NT2/D1 (cell line): ENCODE measurements around the gene LRIT1.
A peak's percentile ranks its signal among the peaks of the same experiment; 100 is the strongest.

ENCODE experiments used
- DNase-seq: peaks from one replicate; pipeline ENCODE4 v3.0.0-alpha.2; 2011; ENCODE audit warnings: low read depth, low spot score
- H3K27me3 ChIP-seq: 2 replicates; pipeline ENCODE4 v1.6.0; 2011; ENCODE audit warnings: mild to moderate bottlenecking; ENCODE audit not compliant: insufficient read length, insufficient read depth
- H3K36me3 ChIP-seq: 2 replicates; pipeline ENCODE4 v1.6.1; 2011; ENCODE audit warnings: mild to moderate bottlenecking, low read length, mixed read lengths; ENCODE audit not compliant: insufficient read depth, insufficient read length
- H3K4me1 ChIP-seq: 2 replicates; pipeline ENCODE4 v1.5.1; 2011; ENCODE audit not compliant: insufficient read depth, insufficient read length
- H3K4me3 ChIP-seq: 2 replicates; pipeline ENCODE4 v1.5.1; 2011; ENCODE audit warnings: low read depth; ENCODE audit not compliant: insufficient read length
- H3K9ac ChIP-seq: 2 replicates; pipeline ENCODE4 v1.6.0; 2011; ENCODE audit warnings: low read depth; ENCODE audit not compliant: insufficient read length
- H3K9me3 ChIP-seq: 2 replicates; pipeline ENCODE4 v1.5.1; 2011; ENCODE audit warnings: mild to moderate bottlenecking, low read length; ENCODE audit not compliant: insufficient read depth
- SUZ12 ChIP-seq: IDR thresholded peaks from 2 replicates; pipeline ENCODE4 v1.6.1; 2011; ENCODE audit not compliant: insufficient read length, insufficient read depth; ENCODE audit errors: extremely low read depth
- YY1 ChIP-seq: IDR thresholded peaks from 2 replicates; pipeline ENCODE4 v1.6.1; 2011; ENCODE audit not compliant: insufficient read length, insufficient read depth
- ZNF274 ChIP-seq: IDR thresholded peaks from 2 replicates; pipeline ENCODE4 v1.6.1; 2011; ENCODE audit warnings: mild to moderate bottlenecking, low read depth, low read length

The LRIT1 gene

GRCh38 chr10:84270708-84271107, 29.4 kb upstream of the LRIT1 start:
- Histone ChIP-seq H3K9ac (no peak overlapping the region), H3K27me3 (no peaks in the 10 kb centered on the region), H3K4me1 (no peaks in the 10 kb centered on the region), H3K4me3 (no peak overlapping the region), H3K36me3 (no peaks in the 10 kb centered on the region), H3K9me3 (no peaks in the 10 kb centered on the region)
- DNase-seq: no peak
- no peak for TF ChIP-seq YY1
- no peak for TF ChIP-seq ZNF274
- TF ChIP-seq SUZ12: no peak

- no peak overlapping the region for H3K4me3 ChIP-seq
- H3K9ac ChIP-seq: no peak overlapping the region
- H3K4me1 ChIP-seq: no peaks in the 10 kb centered on the region
- TF ChIP-seq ZNF274 (no peak), SUZ12 (no peak), YY1 (no peak)
- H3K27me3 ChIP-seq: no peaks in the 10 kb centered on the region
- no peak for DNase-seq
- H3K9me3 ChIP-seq: no peaks in the 10 kb centered on the region
- no peaks in the 10 kb centered on the region for H3K36me3 ChIP-seq
Measured at GRCh38 chr10:84269773-84270172, 28.4 kb upstream of the LRIT1 start.

GRCh38 chr10:84269162-84269561, 27.8 kb upstream of the LRIT1 start:
- Histone ChIP-seq H3K27me3 (no peaks in the 10 kb centered on the region), H3K36me3 (no peaks in the 10 kb centered on the region), H3K9ac (no peak overlapping the region), H3K4me1 (no peaks in the 10 kb centered on the region), H3K9me3 (no peaks in the 10 kb centered on the region), H3K4me3 (no peak overlapping the region)
- TF ChIP-seq ZNF274 (no peak), YY1 (no peak), SUZ12 (no peak)
- no peak for DNase-seq

- no peaks in the 10 kb centered on the region for H3K27me3 ChIP-seq
- no peak for TF ChIP-seq SUZ12
- no peak for TF ChIP-seq ZNF274
- TF ChIP-seq YY1: no peak
- no peak overlapping the region for H3K4me3 ChIP-seq
- DNase-seq: no peak
- no peaks in the 10 kb centered on the region for H3K36me3 ChIP-seq
- H3K9me3 ChIP-seq: no peaks in the 10 kb centered on the region
- H3K9ac ChIP-seq: no peak overlapping the region
- no peaks in the 10 kb centered on the region for H3K4me1 ChIP-seq
Measured at GRCh38 chr10:84267503-84268126, 26.3 kb upstream of the LRIT1 start.

- DNase-seq: no peak
- TF ChIP-seq ZNF274: no peak
- TF ChIP-seq YY1: no peak
- no peak for TF ChIP-seq SUZ12
- no peaks in the 10 kb centered on the region for H3K4me1 ChIP-seq
- H3K9ac ChIP-seq: no peak overlapping the region
- no peaks in the 10 kb centered on the region for H3K27me3 ChIP-seq
- H3K36me3 ChIP-seq: no peaks in the 10 kb centered on the region
- no peak overlapping the region for H3K4me3 ChIP-seq
- no peaks in the 10 kb centered on the region for H3K9me3 ChIP-seq
Measured at GRCh38 chr10:84265418-84265817, 24.1 kb upstream of the LRIT1 start.

- no peak overlapping the region for H3K4me3 ChIP-seq
Measured at GRCh38 chr10:84264611-84265141, 23.3 kb upstream of the LRIT1 start.

GRCh38 chr10:84263716-84264115, 22.4 kb upstream of the LRIT1 start:
- no peaks in the 10 kb centered on the region for H3K27me3 ChIP-seq

More at GRCh38 chr10:84264611-84265141, 23.3 kb upstream of the LRIT1 start:
- peak; percentile 39 for DNase-seq
- Histone ChIP-seq H3K9ac (no peak overlapping the region), H3K9me3 (no peaks in the 10 kb centered on the region), H3K4me1 (no peaks in the 10 kb centered on the region), H3K36me3 (no peaks in the 10 kb centered on the region), H3K27me3 (no peaks in the 10 kb centered on the region)
- TF ChIP-seq SUZ12 (no peak), ZNF274 (no peak), YY1 (no peak)

More at GRCh38 chr10:84263716-84264115, 22.4 kb upstream of the LRIT1 start:
- Histone ChIP-seq H3K9ac (no peak overlapping the region), H3K9me3 (no peaks in the 10 kb centered on the region), H3K36me3 (no peaks in the 10 kb centered on the region), H3K4me3 (no peak overlapping the region), H3K4me1 (no peaks in the 10 kb centered on the region)
- TF ChIP-seq ZNF274: no peak
- no peak for TF ChIP-seq YY1
- TF ChIP-seq SUZ12: no peak
- no peak for DNase-seq
